Neural crest cell (in vitro differentiated cells): Measurements from ENCODE around the gene MAPK14. TPM values are rescaled to one million over a fixed set of nuclear protein-coding genes. Genes with fewer than 3 reads are reported as not detected.

Experiments
- DNase-seq: peaks from one replicate; pipeline ENCODE4 v3.0.0; 2021; ENCODE audit warnings: low read depth, mixed read lengths, low spot score
- H3K27ac Mint-ChIP-seq: one replicate; pipeline ENCODE4 v1.8.0; 2021; ENCODE audit warnings: mild to moderate bottlenecking, mixed read lengths; ENCODE audit not compliant: unreplicated experiment
- H3K27me3 Mint-ChIP-seq: 2 replicates; pipeline ENCODE4 v1.8.0; 2021; ENCODE audit warnings: low read depth, mild to moderate bottlenecking, mixed read lengths
- H3K36me3 Mint-ChIP-seq: 2 replicates; pipeline ENCODE4 v1.8.0; 2021; ENCODE audit warnings: low read depth, mild to moderate bottlenecking, mixed read lengths
- H3K4me1 Mint-ChIP-seq: 2 replicates; pipeline ENCODE4 v1.8.0; 2021; ENCODE audit warnings: mixed read lengths
- H3K4me3 Mint-ChIP-seq: one replicate; pipeline ENCODE4 v1.8.0; 2021; ENCODE audit warnings: mild to moderate bottlenecking, mixed read lengths
- H3K9me3 Mint-ChIP-seq: 2 replicates; pipeline ENCODE4 v1.8.0; 2021; ENCODE audit warnings: mixed read lengths
- total RNA-seq: library from RNA; stranded (reverse); gene quantifications from 2 replicates; pipeline ENCODE4 v1.2.1, GENCODE V29; 2021
- TF ChIP-seq, protein P1 (sequence below): fragments of 200-600 bp; sonication (generic); conservative IDR thresholded peaks from 2 replicates; pipeline ENCODE4 v1.5.0; 2021; ENCODE audit warnings: antibody characterized with exemption, mild to moderate bottlenecking

MAPK14 gene
- total RNA-seq, 1 donor from 2014 or later = 31.6 TPM

DNA sequence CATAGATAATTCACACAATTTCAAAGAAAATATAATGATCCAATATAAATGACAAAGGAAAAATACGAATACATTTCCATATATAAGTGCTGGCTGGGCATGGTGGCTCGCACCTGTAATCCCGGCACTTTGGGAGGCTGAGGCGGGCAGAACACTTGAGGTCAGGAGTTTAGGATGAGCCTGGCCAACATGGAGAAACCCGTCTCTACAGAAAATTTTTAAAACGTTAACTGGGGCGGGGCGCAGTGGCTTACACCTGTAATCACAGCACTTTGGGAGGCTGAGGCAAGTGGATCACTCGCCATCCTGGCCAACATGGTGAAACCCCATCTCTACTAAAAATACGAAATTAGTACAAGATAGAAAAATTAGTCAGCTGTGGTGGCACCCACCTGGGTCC is 87.8 kb downstream of the MAPK14 start:
- no peaks in the 10 kb centered on the region for H3K27me3 Mint-ChIP-seq
- TF ChIP-seq, protein P1, sequence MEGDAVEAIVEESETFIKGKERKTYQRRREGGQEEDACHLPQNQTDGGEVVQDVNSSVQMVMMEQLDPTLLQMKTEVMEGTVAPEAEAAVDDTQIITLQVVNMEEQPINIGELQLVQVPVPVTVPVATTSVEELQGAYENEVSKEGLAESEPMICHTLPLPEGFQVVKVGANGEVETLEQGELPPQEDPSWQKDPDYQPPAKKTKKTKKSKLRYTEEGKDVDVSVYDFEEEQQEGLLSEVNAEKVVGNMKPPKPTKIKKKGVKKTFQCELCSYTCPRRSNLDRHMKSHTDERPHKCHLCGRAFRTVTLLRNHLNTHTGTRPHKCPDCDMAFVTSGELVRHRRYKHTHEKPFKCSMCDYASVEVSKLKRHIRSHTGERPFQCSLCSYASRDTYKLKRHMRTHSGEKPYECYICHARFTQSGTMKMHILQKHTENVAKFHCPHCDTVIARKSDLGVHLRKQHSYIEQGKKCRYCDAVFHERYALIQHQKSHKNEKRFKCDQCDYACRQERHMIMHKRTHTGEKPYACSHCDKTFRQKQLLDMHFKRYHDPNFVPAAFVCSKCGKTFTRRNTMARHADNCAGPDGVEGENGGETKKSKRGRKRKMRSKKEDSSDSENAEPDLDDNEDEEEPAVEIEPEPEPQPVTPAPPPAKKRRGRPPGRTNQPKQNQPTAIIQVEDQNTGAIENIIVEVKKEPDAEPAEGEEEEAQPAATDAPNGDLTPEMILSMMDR = no peak
- no peaks in the 10 kb centered on the region for H3K4me1 Mint-ChIP-seq
- no peak overlapping the region for H3K4me3 Mint-ChIP-seq
- H3K9me3 Mint-ChIP-seq = no peaks in the 10 kb centered on the region
- DNase-seq = no peak
- H3K36me3 Mint-ChIP-seq = no peaks in the 10 kb centered on the region
- no peak overlapping the region for H3K27ac Mint-ChIP-seq

DNA sequence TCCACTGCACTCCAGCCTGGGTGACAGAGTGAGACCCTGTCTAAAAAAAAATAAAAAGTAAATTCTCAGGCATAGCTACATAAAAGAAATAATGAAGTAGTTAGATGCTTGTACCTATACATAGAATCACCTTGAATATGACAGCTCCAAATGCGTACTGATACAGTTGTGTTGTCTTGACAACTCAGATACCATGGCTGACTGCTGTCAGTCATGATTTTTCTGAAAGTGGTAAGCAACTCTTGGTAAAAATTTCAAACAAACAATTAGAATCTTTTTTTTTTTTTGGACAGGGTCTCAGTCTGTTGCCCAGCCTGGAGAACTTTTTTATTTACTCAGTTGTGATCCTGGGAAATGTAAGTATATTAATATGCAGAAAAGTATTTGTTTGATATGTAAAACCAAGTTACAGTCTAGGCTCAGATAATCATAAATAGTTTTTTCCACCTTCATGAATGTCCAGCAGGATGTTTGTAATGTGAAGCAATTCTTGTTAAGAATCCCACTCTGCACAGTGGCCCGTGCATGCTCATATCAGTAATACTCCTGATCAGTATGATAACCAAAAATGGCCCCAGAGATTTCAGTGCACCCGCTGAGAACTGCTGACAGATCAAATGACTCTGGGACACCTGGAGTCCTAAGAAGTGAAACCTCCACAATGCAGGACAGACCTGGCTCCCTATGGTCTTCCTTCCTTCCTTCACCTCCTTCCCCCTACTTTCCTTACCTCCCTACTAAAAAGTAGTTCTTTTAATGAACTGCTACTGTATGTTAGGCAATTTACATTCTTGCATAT is 88.7 kb downstream of the MAPK14 start:
- H3K4me3 Mint-ChIP-seq = no peak overlapping the region

DNA sequence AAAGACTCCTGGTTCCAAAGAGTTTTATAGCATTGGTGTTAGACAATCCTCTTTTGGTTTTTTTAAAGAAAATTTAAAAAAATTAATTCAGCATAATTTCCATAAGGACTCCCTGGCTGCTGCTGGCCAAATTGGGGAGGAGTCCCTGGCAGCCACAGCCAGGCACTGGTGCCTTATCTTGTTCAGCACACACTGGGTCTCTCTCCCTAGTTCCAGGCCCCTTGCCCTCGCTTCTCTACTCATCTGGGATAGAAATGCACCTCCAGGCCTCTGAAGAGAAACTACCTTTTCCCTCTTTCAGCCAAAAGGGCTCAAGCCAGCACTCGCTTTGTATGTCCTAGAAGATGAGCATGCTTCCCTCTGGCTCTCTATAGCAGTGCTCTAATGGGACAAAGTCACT is 89.3 kb downstream of the MAPK14 start:
- no peaks in the 10 kb centered on the region for H3K9me3 Mint-ChIP-seq
- H3K4me3 Mint-ChIP-seq = no peak overlapping the region
- DNase-seq = no peak
- TF ChIP-seq, protein P1 = no peak
- H3K27ac Mint-ChIP-seq = no peak overlapping the region
- H3K27me3 Mint-ChIP-seq = no peaks in the 10 kb centered on the region
- no peaks in the 10 kb centered on the region for H3K36me3 Mint-ChIP-seq
- no peaks in the 10 kb centered on the region for H3K4me1 Mint-ChIP-seq

More for the DNA sequence above, 88.7 kb downstream of the MAPK14 start:
- no peak overlapping the region for H3K27ac Mint-ChIP-seq
- no peaks in the 10 kb centered on the region for H3K4me1 Mint-ChIP-seq
- no peaks in the 10 kb centered on the region for H3K27me3 Mint-ChIP-seq
- no peaks in the 10 kb centered on the region for H3K36me3 Mint-ChIP-seq
- H3K9me3 Mint-ChIP-seq = no peaks in the 10 kb centered on the region
- DNase-seq = no peak
- TF ChIP-seq, protein P1 = no peak

DNA sequence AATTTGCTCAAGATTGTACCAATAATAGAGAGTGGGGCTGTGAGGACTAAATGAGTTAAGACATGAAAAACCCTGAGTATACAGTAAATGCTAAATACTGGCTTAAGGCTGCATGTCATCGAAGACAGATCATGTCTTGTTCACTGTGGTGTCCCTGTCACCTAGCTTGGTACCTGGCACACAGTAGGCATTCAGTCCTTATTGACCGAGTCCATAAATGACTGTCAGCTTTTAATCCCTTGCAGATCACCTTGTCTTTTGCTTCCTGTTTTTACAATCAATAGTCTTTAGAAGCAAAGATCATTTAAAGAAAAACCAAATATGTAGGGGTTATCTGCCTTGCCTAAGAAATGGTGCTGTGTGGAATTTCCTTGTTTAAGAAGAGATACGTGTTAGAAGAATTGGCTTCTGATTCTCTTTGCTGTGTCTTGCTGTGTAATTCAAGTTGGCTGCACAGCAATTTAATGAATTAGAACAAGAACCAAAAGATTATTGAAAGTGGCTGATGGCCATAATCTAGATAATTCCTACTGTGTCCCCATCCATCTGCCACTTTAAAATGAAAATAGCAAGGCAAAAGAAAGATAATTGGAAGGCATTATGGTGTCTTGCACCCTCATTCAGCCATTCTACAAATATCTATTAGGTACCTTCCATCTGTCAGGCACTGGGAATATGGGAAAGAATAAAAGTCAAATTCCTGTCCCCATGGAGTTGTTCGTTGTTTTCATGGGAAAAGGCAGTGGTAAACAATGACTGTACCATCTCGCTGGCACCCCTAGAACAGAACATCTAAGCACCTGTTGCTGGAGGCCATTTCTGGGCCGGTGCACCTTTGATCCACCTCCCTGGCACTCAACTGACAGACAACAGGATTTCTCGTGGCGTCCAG is 90.3 kb downstream of the MAPK14 start:
- Mint-ChIP-seq H3K27me3 (no peaks in the 10 kb centered on the region), H3K4me1 (no peaks in the 10 kb centered on the region), H3K9me3 (no peaks in the 10 kb centered on the region), H3K27ac (no peak overlapping the region), H3K36me3 (no peaks in the 10 kb centered on the region), H3K4me3 (no peak overlapping the region)
- DNase-seq = no peak
- TF ChIP-seq, protein P1 = no peak

DNA sequence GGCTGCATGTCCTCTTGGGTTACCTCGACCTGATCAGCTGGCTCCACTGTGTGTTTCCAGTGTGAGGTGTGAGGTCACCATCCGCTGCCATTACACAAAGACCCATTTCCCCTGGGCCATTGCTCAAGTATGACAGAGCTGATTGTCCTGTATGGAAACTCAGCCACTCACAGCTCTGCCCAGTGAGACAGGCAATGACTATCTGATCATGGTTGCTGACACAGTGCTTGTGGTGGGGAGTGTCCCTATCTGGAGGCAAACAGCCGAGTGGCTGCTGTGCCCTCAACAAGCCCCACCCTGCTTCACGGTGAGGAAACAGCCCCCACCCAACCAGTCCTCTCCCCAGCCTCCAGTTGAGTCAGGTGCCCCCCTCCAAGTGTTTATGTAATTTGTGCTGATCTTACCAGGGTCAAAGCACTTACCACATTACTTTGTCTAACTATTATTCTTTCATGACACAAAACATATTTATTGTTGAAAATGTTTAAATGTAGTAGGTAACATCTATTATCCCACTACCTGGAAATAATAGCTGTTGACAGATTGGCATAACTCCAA is 91.0 kb downstream of the MAPK14 start:
- Mint-ChIP-seq H3K4me3 (no peak overlapping the region), H3K27ac (no peak overlapping the region), H3K36me3 (no peaks in the 10 kb centered on the region), H3K27me3 (no peaks in the 10 kb centered on the region), H3K4me1 (no peaks in the 10 kb centered on the region), H3K9me3 (no peaks in the 10 kb centered on the region)
- no peak for DNase-seq
- TF ChIP-seq, protein P1 = no peak
